C4-2B (cell line): ENCODE results near the gene KRTAP12-1.

Experiments used
- H3K27ac ChIP-seq: fragments of 450-650 bp; 2 replicates; pipeline ENCODE4 v1.5.1; 2017
- ZFX ChIP-seq: fragments of 450-650 bp; IDR thresholded peaks from 2 replicates; pipeline ENCODE4 v1.6.1; 2017
- TF ChIP-seq, protein P1 (sequence below): fragments of 450-650 bp; conservative IDR thresholded peaks from 2 replicates; pipeline ENCODE4 v1.5.1; 2017; ENCODE audit warnings: mild to moderate bottlenecking

Gene KRTAP12-1

DNA sequence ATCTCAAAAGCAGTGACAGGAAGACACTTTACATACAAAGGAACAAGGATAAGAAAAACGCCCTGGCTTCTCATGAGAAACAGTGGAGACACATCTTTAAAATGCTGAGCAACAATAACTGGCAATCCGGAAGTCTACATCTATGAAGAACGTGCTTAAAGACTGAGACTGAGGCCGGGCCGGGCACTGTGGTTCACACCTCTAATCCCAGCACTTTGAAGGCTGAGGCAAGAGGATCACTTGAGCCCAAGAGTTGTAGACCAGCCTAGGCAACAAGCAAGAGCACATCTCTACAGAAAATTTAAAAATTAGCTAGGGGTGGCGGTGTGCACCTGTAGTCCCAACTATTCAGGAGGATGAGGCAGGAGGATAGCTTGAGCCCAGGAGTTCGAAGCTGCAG, 2.1 kb upstream of the KRTAP12-1 start:
- H3K27ac ChIP-seq, result no peak overlapping the region

DNA sequence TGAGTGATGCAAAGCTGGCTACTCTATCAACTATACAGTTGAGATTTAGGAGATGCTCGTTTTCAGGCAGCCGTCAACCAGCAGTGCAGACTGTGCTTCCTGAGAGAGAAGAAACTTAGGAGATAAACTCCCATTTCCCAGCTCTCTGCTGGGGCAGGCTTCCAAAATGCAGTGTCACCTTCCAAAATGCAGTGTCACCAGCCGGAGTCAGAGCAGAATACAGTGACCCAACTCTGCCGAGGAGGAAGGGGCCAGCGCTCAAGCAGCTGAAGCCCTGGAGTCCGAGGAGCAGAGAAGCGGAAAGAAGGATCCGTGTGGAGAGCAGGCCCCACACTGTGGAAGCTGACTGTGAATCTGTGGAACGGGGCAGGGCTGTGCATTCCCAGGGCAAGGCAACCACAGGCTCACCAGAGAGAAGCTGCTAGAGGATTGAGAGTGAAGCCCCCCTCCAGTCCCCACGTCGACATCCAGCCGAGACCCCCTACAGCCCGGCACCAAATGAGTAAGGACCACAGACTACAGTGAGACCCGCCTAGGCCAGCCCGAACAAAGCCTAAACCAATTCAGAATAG, 703 bp upstream of the KRTAP12-1 start:
- TF ChIP-seq, protein P1, sequence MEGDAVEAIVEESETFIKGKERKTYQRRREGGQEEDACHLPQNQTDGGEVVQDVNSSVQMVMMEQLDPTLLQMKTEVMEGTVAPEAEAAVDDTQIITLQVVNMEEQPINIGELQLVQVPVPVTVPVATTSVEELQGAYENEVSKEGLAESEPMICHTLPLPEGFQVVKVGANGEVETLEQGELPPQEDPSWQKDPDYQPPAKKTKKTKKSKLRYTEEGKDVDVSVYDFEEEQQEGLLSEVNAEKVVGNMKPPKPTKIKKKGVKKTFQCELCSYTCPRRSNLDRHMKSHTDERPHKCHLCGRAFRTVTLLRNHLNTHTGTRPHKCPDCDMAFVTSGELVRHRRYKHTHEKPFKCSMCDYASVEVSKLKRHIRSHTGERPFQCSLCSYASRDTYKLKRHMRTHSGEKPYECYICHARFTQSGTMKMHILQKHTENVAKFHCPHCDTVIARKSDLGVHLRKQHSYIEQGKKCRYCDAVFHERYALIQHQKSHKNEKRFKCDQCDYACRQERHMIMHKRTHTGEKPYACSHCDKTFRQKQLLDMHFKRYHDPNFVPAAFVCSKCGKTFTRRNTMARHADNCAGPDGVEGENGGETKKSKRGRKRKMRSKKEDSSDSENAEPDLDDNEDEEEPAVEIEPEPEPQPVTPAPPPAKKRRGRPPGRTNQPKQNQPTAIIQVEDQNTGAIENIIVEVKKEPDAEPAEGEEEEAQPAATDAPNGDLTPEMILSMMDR, result no peak
- TF ChIP-seq ZFX, result no peak
- H3K27ac ChIP-seq, result no peak overlapping the region

More for the DNA sequence above, 2.1 kb upstream of the KRTAP12-1 start:
- TF ChIP-seq, protein P1, result no peak
- no peak for TF ChIP-seq ZFX

DNA sequence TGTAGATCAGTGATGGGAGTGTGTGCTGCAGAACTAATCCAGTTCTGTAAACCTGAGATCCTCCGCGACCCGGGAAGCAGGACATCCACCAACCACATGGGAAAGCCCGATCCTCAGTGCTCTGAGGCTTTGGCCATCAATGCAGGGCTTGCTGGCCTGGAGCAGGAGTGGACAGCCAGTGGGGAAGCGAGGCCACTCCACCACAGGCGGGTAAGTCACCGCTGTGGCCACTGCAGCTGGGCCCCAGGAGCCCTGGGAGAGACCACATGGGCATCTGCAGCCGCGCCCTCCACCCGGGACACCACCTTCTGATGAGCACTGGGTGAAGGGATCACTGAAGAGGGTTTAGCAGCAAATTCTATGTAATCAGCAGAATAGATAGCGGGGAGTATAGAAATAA, 811 bp downstream of the KRTAP12-1 start:
- no peak for TF ChIP-seq ZFX
- TF ChIP-seq, protein P1, result no peak

DNA sequence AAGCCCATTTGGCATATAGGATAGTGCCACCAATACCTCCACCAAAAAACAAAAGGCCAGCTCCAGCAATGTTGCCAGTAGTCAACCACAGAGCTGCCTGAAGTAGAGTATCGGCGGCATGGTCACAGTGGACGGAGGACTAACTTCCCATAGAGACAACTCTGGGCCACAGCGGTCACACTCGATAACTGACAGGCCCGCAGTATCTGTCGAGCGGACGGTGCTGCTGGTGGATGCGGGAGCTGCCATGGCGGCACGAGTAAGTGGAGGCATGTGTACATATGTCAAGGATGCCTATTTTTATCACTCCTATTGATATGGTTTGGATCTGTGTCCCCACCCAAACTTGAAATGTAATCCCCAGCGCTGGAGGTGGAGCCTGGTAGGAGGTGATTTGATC, 4.1 kb downstream of the KRTAP12-1 start:
- H3K27ac ChIP-seq, result no peak overlapping the region
- TF ChIP-seq, protein P1, result no peak
- no peak for TF ChIP-seq ZFX

More for the DNA sequence above, 811 bp downstream of the KRTAP12-1 start:
- no peak overlapping the region for H3K27ac ChIP-seq

DNA sequence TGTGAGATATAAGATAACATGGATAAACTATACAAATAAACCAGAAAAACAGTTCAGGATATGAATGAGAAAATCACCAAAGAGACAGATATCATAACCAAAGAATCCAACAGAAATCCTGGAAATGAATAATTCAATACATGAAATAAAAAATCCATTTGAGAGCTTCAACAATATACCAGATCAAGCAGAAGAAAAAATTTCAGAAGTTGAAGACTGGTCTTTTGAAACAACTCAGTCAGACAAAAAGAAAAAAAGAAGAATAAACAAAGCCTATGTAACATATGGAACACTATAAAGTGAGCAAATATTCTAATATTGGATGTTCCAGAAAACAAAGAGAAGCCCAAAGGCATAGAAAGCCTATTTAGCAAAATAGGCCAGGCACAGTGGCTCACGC, 10.1 kb downstream of the KRTAP12-1 start:
- TF ChIP-seq, protein P1, result no peak
- TF ChIP-seq ZFX, result no peak
- no peak overlapping the region for H3K27ac ChIP-seq

DNA sequence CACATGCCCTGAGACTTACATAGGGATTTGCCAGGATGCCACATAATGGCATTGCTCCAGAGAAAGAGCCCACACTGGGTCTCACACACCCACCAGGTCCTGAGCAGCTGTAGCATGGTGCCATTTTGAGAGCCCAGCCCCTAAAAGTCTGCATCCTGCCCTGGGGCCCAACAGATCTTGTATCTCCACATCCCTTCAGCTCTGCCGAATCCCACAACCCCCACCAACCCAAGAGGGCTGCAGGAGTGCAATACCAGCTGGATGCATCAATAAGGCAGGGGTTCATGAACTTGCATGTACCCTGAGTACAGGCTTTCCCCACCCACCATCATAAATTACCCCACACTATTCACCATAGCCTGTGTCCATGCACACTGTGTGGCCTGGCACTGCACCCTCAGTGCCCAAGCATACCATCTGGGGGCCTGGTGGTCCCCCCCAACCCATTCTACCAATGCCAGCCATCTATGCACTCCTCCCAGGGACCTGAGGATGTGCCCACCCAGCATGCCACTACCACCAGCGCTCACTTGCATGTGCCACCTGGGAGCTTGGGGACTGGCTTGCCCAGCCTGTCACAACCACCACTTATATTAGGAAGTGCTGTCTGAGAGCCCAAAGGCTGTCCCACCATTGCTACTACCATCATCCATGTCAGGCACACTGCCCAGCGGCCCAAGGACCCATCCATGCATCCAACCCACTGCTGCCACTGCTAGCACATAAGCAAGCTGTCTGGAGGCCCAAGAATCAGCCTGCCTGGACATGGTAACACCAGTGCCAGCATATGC, 11.1 kb downstream of the KRTAP12-1 start:
- no peak overlapping the region for H3K27ac ChIP-seq
- TF ChIP-seq ZFX, result no peak
- TF ChIP-seq, protein P1, result no peak

DNA sequence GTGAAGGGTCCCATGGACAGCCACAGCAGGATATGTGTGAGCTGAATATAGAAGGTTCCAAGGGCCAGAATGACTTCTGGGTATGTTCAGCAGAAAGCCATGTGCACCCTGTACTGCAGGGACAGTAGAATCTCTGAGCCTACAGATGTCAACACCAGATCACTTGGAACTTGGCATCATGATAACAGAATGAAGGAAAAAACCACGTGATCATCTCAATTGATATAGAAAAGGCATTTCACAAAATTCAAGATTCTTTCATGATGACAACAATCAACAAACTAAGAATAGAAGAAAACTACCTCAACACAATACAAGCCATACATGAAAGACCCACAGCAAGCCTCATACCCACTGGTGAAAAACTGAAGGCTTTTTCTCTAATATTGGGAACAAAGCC, 14.4 kb downstream of the KRTAP12-1 start:
- H3K27ac ChIP-seq, result no peak overlapping the region
- TF ChIP-seq ZFX, result no peak
- TF ChIP-seq, protein P1, result no peak
